Measurements from ENCODE around the gene GLT8D2. TPM values are rescaled to one million over a fixed set of nuclear protein-coding genes. Genes with fewer than 3 reads are reported as not detected.
A peak's percentile ranks its signal among the peaks of the same experiment; 100 is the strongest.

Gene GLT8D2
- total RNA-seq, 1 experiment from 2014 or later = not detected

- CTCF ChIA-PET = no interaction called here
- DNase-seq (ENCODE audit: low spot score) = no peak
- no TSS peak for BruUV-seq (replicated peaks)
- Histone ChIP-seq H3K36me3 (ENCODE audit: insufficient read depth, low read length, poor library complexity, severe bottlenecking) (no peaks in the 10 kb centered on the region), H3K4me3 (ENCODE audit: low read depth, low read length, poor library complexity, severe bottlenecking) (no peak overlapping the region), H3K4me1 (ENCODE audit: insufficient read depth, low read length, poor library complexity, severe bottlenecking) (no peaks in the 10 kb centered on the region), H3K9me3 (ENCODE audit: low read depth, low read length, poor library complexity, severe bottlenecking) (no peaks in the 10 kb centered on the region), H3K27ac (ENCODE audit: low read depth, low read length, poor library complexity, severe bottlenecking) (no peak overlapping the region), H3K27me3 (replicated peaks; ENCODE audit: insufficient read depth, low read depth, low read length, poor library complexity) (no peaks in the 10 kb centered on the region)
- intact Hi-C loops (cut with micrococcal nuclease; ENCODE audit: unreplicated experiment) = no loop called here
- TF ChIP-seq, protein P1, sequence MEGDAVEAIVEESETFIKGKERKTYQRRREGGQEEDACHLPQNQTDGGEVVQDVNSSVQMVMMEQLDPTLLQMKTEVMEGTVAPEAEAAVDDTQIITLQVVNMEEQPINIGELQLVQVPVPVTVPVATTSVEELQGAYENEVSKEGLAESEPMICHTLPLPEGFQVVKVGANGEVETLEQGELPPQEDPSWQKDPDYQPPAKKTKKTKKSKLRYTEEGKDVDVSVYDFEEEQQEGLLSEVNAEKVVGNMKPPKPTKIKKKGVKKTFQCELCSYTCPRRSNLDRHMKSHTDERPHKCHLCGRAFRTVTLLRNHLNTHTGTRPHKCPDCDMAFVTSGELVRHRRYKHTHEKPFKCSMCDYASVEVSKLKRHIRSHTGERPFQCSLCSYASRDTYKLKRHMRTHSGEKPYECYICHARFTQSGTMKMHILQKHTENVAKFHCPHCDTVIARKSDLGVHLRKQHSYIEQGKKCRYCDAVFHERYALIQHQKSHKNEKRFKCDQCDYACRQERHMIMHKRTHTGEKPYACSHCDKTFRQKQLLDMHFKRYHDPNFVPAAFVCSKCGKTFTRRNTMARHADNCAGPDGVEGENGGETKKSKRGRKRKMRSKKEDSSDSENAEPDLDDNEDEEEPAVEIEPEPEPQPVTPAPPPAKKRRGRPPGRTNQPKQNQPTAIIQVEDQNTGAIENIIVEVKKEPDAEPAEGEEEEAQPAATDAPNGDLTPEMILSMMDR (conservative IDR thresholded peaks at IDR 0.05; ENCODE audit: low read depth, low read length) = no peak
- no peak for TF ChIP-seq EZH2 (IDR thresholded peaks at IDR 0.05; ENCODE audit: borderline replicate concordance, low read depth, low read length, poor library complexity, severe bottlenecking)
- POLR2A ChIA-PET (ENCODE audit: low non-redundant PET) = no interaction called here
These were observed 10.0 kb upstream of the GLT8D2 start for GRCh38 chr12:104059963-104060362.

GRCh38 chr12:104058802-104059201 is 8.8 kb upstream of the GLT8D2 start:
- TF ChIP-seq EZH2 (IDR thresholded peaks at IDR 0.05; ENCODE audit: borderline replicate concordance, low read depth, low read length, poor library complexity, severe bottlenecking) = no peak
- TF ChIP-seq, protein P1 (conservative IDR thresholded peaks at IDR 0.05; ENCODE audit: low read depth, low read length) = no peak
- no peak for DNase-seq (ENCODE audit: low spot score)
- POLR2A ChIA-PET (ENCODE audit: low non-redundant PET) = no interaction called here
- Histone ChIP-seq H3K27me3 (replicated peaks; ENCODE audit: insufficient read depth, low read depth, low read length, poor library complexity) (no peaks in the 10 kb centered on the region), H3K27ac (ENCODE audit: low read depth, low read length, poor library complexity, severe bottlenecking) (no peak overlapping the region), H3K4me1 (ENCODE audit: insufficient read depth, low read length, poor library complexity, severe bottlenecking) (no peaks in the 10 kb centered on the region), H3K9me3 (ENCODE audit: low read depth, low read length, poor library complexity, severe bottlenecking) (no peaks in the 10 kb centered on the region), H3K36me3 (ENCODE audit: insufficient read depth, low read length, poor library complexity, severe bottlenecking) (no peaks in the 10 kb centered on the region), H3K4me3 (ENCODE audit: low read depth, low read length, poor library complexity, severe bottlenecking) (no peak overlapping the region)
- intact Hi-C loops (cut with micrococcal nuclease; ENCODE audit: unreplicated experiment) = no loop called here
- BruUV-seq (replicated peaks) = no TSS peak
- CTCF ChIA-PET = interaction anchor here (2.7 kb wide), 1 partner anchor 50 kb away, joined by 12 read pairs; no protein-coding TSS in a partner anchor

DNA sequence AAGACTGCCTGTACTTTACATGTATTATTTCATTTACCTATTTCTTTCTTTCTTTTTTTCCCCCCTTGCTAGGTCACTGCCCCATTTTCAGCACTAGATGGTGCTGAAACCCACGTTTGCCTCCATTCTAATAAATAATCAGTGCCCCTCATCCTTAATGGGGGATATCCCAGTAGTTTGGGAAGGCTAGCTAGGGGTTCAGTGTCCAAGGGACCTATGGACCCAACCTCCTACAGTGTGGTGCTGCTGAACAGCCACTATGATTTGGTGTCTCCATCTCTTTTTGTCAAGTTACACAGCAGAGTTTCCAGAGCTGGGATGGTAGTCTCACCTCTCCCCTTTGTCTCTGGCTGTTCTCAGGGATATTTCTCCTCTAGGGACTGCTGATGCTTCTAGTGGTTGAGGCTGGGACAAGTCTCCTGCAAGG is 7.8 kb upstream of the GLT8D2 start:
- peak; percentile 50 for DNase-seq (ENCODE audit: low spot score)
- CTCF ChIA-PET = interaction anchor here (2.7 kb wide), 1 partner anchor 51 kb away, joined by 12 read pairs; no protein-coding TSS in a partner anchor
- no peaks in the 10 kb centered on the region for H3K9me3 ChIP-seq (ENCODE audit: low read depth, low read length, poor library complexity, severe bottlenecking)
- H3K4me1 ChIP-seq (ENCODE audit: insufficient read depth, low read length, poor library complexity, severe bottlenecking) = no peaks in the 10 kb centered on the region
- no peaks in the 10 kb centered on the region for H3K27me3 ChIP-seq (replicated peaks; ENCODE audit: insufficient read depth, low read depth, low read length, poor library complexity)
- no TSS peak for BruUV-seq (replicated peaks)
- POLR2A ChIA-PET (ENCODE audit: low non-redundant PET) = no interaction called here
- TF ChIP-seq EZH2 (IDR thresholded peaks at IDR 0.05; ENCODE audit: borderline replicate concordance, low read depth, low read length, poor library complexity, severe bottlenecking) = no peak
- TF ChIP-seq, protein P1 (conservative IDR thresholded peaks at IDR 0.05; ENCODE audit: low read depth, low read length) = peak; percentile 80
- H3K27ac ChIP-seq (ENCODE audit: low read depth, low read length, poor library complexity, severe bottlenecking) = no peak overlapping the region
- H3K4me3 ChIP-seq (ENCODE audit: low read depth, low read length, poor library complexity, severe bottlenecking) = no peak overlapping the region
- no peaks in the 10 kb centered on the region for H3K36me3 ChIP-seq (ENCODE audit: insufficient read depth, low read length, poor library complexity, severe bottlenecking)
- intact Hi-C loops (cut with micrococcal nuclease; ENCODE audit: unreplicated experiment) = loop anchor here (1.0 kb wide), 1 partner anchor 52 kb away; no protein-coding TSS in a partner anchor

All from A673 (cell line).